ENCODE measurements around the gene ITGA11.

GRCh38 chr15:68463444-68463843, 31.5 kb upstream of the ITGA11 start:
- no peak for TF ChIP-seq CTCF (conservative IDR thresholded peaks at IDR 0.05; ENCODE audit: low read length)
- TF ChIP-seq EZH2phosphoT487 (IDR thresholded peaks at IDR 0.05; ENCODE audit: borderline replicate concordance, low read depth, low read length): no peak
